BE2C (cell line): Measurements from ENCODE around the gene NCOA7.

Experiments used
- DNase-seq: peaks from one replicate; pipeline ENCODE4 v3.0.0-alpha.2; 2020
- H3K27me3 ChIP-seq: fragments of 250-450 bp; sonication (Bioruptor Pico); 2 replicates; pipeline ENCODE4 v1.5.1; 2020; ENCODE audit warnings: mild to moderate bottlenecking
- H3K36me3 ChIP-seq: fragments of 250-450 bp; sonication (Bioruptor Pico); 2 replicates; pipeline ENCODE4 v1.5.1; 2020; ENCODE audit warnings: mild to moderate bottlenecking
- H3K4me1 ChIP-seq: fragments of 250-450 bp; sonication (Bioruptor Pico); 2 replicates; pipeline ENCODE4 v1.5.1; 2020
- H3K4me3 ChIP-seq: 2 replicates; pipeline ENCODE4 v1.5.1; 2011; ENCODE audit warnings: low read depth, low read length
- H3K9me3 ChIP-seq: fragments of 250-450 bp; sonication (Bioruptor Pico); 2 replicates; pipeline ENCODE4 v1.5.1; 2020
- TF ChIP-seq, protein P1 (sequence below): IDR thresholded peaks from 2 replicates; pipeline ENCODE4 v1.5.1; 2012; ENCODE audit warnings: mild to moderate bottlenecking, low read depth, low read length

Gene NCOA7

DNA sequence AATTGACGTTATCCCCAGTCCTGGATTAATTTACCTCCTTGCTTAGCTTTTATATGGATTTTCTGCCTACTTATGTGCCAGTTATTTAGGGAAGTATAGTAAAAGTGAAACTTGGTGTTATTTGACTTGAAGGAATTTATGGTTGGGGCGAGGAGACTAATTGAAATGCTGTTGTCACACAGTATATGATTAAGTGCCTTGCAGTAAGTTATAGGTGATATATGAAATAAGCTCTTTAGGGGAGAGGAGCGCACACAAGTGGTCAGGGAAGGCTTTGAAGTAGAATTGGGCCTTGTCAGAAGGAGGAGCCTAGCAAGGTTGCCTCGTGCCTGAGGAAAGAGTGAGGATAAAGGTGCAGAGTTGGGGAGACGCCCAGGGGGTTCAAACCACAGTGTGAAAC lies 20.5 kb downstream of the NCOA7 start:
- Histone ChIP-seq H3K9me3 (no peaks in the 10 kb centered on the region), H3K27me3 (no peaks in the 10 kb centered on the region), H3K4me1 (peaks cover 68% of the 10 kb centered on the region), H3K36me3 (peaks cover 18% of the 10 kb centered on the region), H3K4me3 (no peak overlapping the region)
- no peak for DNase-seq
- TF ChIP-seq, protein P1, sequence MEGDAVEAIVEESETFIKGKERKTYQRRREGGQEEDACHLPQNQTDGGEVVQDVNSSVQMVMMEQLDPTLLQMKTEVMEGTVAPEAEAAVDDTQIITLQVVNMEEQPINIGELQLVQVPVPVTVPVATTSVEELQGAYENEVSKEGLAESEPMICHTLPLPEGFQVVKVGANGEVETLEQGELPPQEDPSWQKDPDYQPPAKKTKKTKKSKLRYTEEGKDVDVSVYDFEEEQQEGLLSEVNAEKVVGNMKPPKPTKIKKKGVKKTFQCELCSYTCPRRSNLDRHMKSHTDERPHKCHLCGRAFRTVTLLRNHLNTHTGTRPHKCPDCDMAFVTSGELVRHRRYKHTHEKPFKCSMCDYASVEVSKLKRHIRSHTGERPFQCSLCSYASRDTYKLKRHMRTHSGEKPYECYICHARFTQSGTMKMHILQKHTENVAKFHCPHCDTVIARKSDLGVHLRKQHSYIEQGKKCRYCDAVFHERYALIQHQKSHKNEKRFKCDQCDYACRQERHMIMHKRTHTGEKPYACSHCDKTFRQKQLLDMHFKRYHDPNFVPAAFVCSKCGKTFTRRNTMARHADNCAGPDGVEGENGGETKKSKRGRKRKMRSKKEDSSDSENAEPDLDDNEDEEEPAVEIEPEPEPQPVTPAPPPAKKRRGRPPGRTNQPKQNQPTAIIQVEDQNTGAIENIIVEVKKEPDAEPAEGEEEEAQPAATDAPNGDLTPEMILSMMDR, result no peak

DNA sequence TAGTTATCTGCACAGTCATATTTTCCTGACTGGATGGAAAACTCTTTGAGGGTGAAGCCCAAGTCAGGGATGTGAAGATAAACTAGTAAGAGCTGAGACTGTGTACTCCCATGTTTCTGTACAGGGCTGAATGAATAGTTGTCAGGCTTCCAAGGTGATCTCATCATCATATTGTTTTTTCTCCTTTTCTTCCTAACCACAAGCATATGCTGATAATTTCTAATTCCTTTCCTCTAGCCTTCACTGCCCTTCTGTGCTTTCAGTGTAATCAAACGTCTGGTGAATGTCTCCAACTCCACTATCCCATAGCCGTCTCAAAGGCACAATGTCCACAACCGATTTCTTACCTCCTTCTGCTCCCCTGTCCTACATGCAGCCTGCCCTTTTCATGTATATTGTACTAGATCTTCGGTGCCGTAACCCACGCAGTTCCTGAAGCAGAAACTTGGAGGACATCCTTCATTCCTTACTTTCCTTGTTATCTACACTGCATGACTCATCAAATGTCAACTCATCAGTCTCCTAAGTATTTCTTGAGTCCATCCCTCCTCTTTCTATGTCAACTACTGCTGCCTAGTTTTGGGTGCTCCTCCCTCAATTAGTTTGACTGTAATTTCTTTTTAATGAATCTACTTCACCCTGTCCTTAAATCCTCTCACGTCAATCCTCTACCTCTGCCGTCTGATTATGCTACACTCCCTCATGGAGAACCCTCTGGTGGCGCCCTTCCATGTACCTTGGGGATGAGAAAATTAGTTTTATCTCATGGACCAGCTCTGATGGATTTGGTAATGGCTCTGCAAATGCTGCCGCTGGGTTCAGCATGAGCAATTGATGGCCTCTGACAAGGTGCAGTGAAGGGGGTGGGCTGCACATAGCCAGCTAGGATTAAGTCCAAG lies 21.9 kb downstream of the NCOA7 start:
- no peaks in the 10 kb centered on the region for H3K9me3 ChIP-seq

DNA sequence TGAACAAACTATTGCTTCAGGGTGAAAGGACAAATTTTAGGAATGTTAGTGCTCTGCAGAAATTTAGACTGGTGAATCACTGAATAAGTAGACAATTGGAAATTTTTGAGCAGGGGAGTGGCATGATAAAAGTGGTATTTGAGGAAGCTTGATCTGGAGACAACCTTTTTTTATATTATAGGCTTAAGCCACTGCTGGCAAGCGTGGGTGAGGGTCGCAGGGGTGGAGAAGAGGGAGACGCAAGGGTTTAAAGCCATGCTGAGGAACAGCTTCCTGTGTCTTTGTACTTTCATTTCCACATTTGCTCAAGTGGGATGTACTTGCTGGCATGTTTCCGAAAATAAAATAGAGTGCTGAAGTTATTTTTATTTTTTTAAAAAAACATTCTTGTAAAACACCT lies 23.7 kb downstream of the NCOA7 start:
- no peak for DNase-seq
- Histone ChIP-seq H3K4me1 (peaks cover 63% of the 10 kb centered on the region), H3K9me3 (no peaks in the 10 kb centered on the region), H3K4me3 (no peak overlapping the region), H3K27me3 (no peaks in the 10 kb centered on the region), H3K36me3 (peaks cover 27% of the 10 kb centered on the region)
- TF ChIP-seq, protein P1, result no peak

More for the DNA sequence above, 21.9 kb downstream of the NCOA7 start:
- Histone ChIP-seq H3K27me3 (no peaks in the 10 kb centered on the region), H3K36me3 (peaks cover 30% of the 10 kb centered on the region), H3K4me3 (peak overlapping the region; percentile 6; the same call in 1 of the 2 replicates), H3K4me1 (peaks cover 66% of the 10 kb centered on the region)
- peak; percentile 75 for DNase-seq
- TF ChIP-seq, protein P1, result peak; percentile 28; the same call in 1 of the 2 replicates

DNA sequence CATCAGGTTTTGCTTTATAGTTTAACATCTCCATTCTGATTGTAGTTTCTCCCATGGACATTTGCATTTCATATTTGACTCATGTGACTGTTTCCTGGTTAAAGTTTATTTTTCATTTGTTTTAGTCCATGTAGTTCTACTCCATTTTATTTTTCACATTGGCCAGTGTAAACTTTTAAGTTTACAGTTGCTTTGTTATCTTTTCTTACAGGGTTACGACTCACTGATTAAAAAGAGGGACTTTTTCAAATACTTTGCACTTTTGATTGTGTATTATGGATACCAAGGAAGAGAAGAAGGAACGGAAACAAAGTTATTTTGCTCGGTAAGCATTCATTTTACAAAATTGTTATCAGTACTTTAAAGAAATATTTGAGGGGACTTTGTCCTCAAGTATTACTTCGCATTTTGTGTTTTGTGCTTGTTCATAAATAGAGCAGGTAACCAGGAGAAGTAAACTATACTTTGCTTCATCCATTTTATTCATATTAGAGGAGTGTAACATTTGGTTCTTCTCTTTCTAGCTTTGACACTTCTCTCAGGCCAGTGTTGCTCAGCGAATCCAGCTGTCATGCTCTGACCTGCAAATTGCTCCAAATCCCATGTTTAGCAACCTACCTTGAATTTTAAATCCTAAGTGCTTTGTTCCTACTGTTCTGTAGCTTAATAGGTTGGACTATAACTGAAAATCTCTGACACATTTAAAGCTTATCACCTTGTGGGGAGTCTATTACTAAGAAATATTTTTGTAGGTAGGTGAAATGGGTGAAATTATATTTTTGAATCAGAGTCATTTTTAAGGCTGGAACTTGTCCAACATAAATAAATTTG lies 24.5 kb downstream of the NCOA7 start:
- Histone ChIP-seq H3K36me3 (peaks cover 35% of the 10 kb centered on the region), H3K9me3 (no peaks in the 10 kb centered on the region), H3K4me3 (no peak overlapping the region), H3K4me1 (peaks cover 60% of the 10 kb centered on the region), H3K27me3 (no peaks in the 10 kb centered on the region)
- TF ChIP-seq, protein P1, result no peak
- no peak for DNase-seq

DNA sequence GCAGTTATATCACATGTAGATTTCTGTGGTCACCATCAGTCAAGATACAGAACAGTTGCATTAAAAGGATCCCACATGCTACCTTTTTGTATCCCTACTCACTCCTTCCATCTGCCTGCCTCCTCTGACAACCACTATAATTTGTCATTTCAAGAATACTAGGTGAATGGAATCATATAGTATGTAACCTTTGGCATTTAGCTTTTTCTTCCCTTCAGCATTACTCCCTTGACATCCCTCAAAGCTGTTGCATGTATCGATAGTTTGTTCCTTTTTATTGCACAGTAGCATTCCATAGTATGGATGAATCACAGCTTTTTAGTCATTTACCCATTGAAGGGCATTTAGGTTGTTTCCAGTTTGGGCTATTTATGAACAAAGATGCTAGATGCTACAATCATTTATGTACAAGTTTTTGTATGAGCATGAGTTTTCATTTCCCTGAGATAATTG lies 26.1 kb downstream of the NCOA7 start:
- Histone ChIP-seq H3K4me1 (peaks cover 60% of the 10 kb centered on the region), H3K27me3 (no peaks in the 10 kb centered on the region), H3K4me3 (no peak overlapping the region), H3K36me3 (peaks cover 40% of the 10 kb centered on the region), H3K9me3 (no peaks in the 10 kb centered on the region)
- DNase-seq, result no peak
- TF ChIP-seq, protein P1, result no peak
